Keratinocyte (primary cell): ENCODE results near the gene TJP3. TPM values are rescaled to one million over a fixed set of nuclear protein-coding genes. Genes with fewer than 3 reads are reported as not detected.

Source experiments
- DNase-seq: peaks from one replicate; pipeline ENCODE4 v3.0.0-alpha.2; 2011; ENCODE audit warnings: low read depth, missing footprints, low spot score
- FAIRE-seq: peaks from 2 replicates; lab custom pipeline; 2011; peaks lifted over from hg19 to GRCh38; lab: Jason Lieb, UNC
- H2AFZ ChIP-seq: 2 replicates; pipeline ENCODE4 v1.6.0; 2012; ENCODE audit warnings: low read length, control low read depth, inconsistent platforms; ENCODE audit not compliant: control insufficient read depth
- H3K27ac ChIP-seq: 2 replicates; pipeline ENCODE4 v1.5.1; 2011; ENCODE audit warnings: low read length; ENCODE audit not compliant: control insufficient read depth, insufficient read depth
- H3K27me3 ChIP-seq: 3 replicates; pipeline ENCODE4 v1.6.0; 2011; ENCODE audit warnings: low read length; ENCODE audit not compliant: control insufficient read depth, insufficient read depth; ENCODE audit errors: extremely low read depth
- H3K36me3 ChIP-seq, 2 experiments: 2 replicates in 1 of 2; 3 replicates in 1 of 2; pipeline ENCODE4 v1.5.1; 2011; ENCODE audit warnings: low read length in 2 of 2, mild to moderate bottlenecking in 1 of 2; ENCODE audit not compliant: control insufficient read depth in 2 of 2, insufficient read depth in 2 of 2; ENCODE audit errors: extremely low read depth in 1 of 2
- H3K4me1 ChIP-seq: 3 replicates; pipeline ENCODE4 v1.5.1; 2011; ENCODE audit warnings: low read length; ENCODE audit not compliant: control insufficient read depth, insufficient read depth; ENCODE audit errors: extremely low read depth
- H3K4me2 ChIP-seq: 3 replicates; pipeline ENCODE4 v1.6.0; 2011; ENCODE audit warnings: low read depth, low read length; ENCODE audit not compliant: control insufficient read depth, insufficient read depth; ENCODE audit errors: extremely low read depth
- H3K4me3 ChIP-seq, 3 experiments: fragments of 200-600 bp in 1 of 3; sonication (generic) in 1 of 3; 2 replicates in 2 of 3; 3 replicates in 1 of 3; pipeline ENCODE4 v1.5.1; 2011 to 2016; ENCODE audit warnings: low read length in 3 of 3, mild to moderate bottlenecking in 3 of 3, control low read depth in 2 of 3, inconsistent platforms in 1 of 3, low read depth in 1 of 3, mixed read lengths in 1 of 3, mixed run types in 1 of 3, moderate library complexity in 1 of 3; ENCODE audit not compliant: control insufficient read depth in 2 of 3, insufficient read depth in 2 of 3; ENCODE audit errors: extremely low read depth in 1 of 3
- H3K79me2 ChIP-seq: 2 replicates; pipeline ENCODE4 v1.6.0; 2012; ENCODE audit warnings: low read length; ENCODE audit not compliant: control insufficient read depth, insufficient read depth
- H3K9ac ChIP-seq: 3 replicates; pipeline ENCODE4 v1.6.0; 2011; ENCODE audit warnings: low read length; ENCODE audit not compliant: control insufficient read depth, insufficient read depth; ENCODE audit errors: extremely low read depth
- H3K9me1 ChIP-seq: 3 replicates; pipeline ENCODE4 v1.6.0; 2011; ENCODE audit warnings: low read length; ENCODE audit not compliant: control insufficient read depth, insufficient read depth; ENCODE audit errors: extremely low read depth
- H3K9me3 ChIP-seq: 2 replicates; pipeline ENCODE4 v1.5.1; 2012; ENCODE audit warnings: low read depth, low read length; ENCODE audit not compliant: control insufficient read depth
- H4K20me1 ChIP-seq: 3 replicates; pipeline ENCODE4 v1.6.0; 2011; ENCODE audit warnings: low read length; ENCODE audit not compliant: control insufficient read depth, insufficient read depth; ENCODE audit errors: extremely low read depth
- EZH2 ChIP-seq: IDR thresholded peaks from one replicate; pipeline ENCODE4 v1.6.1; 2012; ENCODE audit warnings: inconsistent platforms, mild to moderate bottlenecking, low read length, moderate library complexity
- dilution Hi-C: fragments of 300-500 bp; cut with MboI; formaldehyde crosslinking; loops from one replicate; pipeline ENCODE4 v1.7.0; 2020; ENCODE audit warnings: low sequenced_read_pairs; ENCODE audit not compliant: extremely low pct_ligation_motif_present
- polyA plus RNA-seq, 5 experiments: library from polyadenylated mRNA; depleted of rRNA in 3 of 5; stranded (reverse) in 3 of 5; stranded (forward) in 1 of 5; unstranded in 1 of 5; fragments of >200 nt; gene quantifications; 1 replicate in 1 of 5; 2 replicates in 3 of 5; 3 replicates in 1 of 5; pipeline versions ENCODE4 v1.2.1 to v1.2.3, GENCODE V29; 2011 to 2012; ENCODE audit warnings: missing spikeins in 2 of 5, low read depth in 1 of 5, low replicate concordance in 1 of 5
- TF ChIP-seq, protein P1 (sequence below), 3 experiments: IDR thresholded peaks in 1 of 3; conservative IDR thresholded peaks in 1 of 3; optimal IDR thresholded peaks in 1 of 3; 2 replicates in 2 of 3; 3 replicates in 1 of 3; pipeline versions ENCODE3 to v1.5.1; 2011; ENCODE audit warnings: low read length in 3 of 3, mild to moderate bottlenecking in 3 of 3, moderate library complexity in 2 of 3, control low read depth in 1 of 3, inconsistent platforms in 1 of 3; ENCODE audit not compliant: insufficient read depth in 2 of 3; ENCODE audit errors: extremely low read depth in 1 of 3

Gene TJP3
- polyA plus RNA-seq, 1 donor (not counting 4 experiments of a cell fraction or from before 2014, with no cell fraction given), result 0.08 TPM

DNA sequence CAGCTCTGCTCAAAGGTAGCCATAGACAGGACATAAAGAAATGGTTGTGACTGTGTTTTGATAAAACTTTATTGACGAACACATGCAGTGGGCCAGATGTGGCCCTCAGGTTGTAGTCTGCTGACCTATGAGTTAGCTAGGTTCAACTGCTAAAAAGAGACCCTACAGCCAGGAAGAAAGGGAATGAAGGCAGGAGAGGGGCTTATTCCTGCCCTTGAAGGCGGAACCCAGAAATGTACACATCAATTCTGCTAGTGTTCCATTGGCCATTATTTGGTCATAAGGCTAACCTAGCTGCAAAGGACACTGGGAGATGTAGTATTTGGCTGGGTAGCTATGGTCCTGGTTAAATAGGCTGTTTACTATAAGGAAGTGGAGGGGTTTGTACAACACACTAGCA lies 35.3 kb downstream of the TJP3 start:
- FAIRE-seq, result no peak

DNA sequence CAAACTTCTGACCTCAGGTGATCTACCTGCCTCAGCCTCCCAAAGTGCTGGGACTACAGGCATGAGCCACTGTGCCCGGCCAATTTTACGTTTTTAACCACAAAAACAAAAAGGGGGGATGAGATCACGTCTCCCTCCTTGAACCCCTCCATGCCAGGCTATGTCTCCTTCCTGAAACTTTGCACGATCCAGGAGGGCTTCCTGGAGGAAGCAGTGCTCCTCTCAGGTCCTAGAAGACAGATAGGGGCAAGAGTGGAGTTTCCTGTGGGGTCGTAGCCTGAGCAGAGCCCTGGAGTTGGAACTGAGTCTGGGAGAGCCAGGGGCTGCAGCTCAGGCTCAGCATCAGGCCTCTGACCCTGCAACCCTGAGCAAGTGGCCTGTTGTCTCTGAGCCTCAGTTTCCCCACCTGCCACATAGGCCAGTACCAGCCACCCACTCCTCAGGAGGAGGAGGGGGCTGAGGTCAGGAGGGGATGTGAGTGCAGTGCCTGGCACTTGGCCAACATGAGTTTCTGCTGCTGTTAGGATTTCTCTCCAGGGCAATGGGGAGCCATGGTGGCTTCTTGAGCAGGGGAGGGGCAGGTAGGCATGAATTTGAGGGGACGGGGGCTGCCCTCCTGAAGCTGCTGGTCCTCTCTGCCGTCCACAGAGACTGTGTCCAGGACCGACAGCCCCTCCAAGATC lies 37.3 kb downstream of the TJP3 start:
- dilution Hi-C loops, result no loop called here
- no peak for FAIRE-seq

More for the DNA sequence above, 35.3 kb downstream of the TJP3 start:
- no peaks in the 10 kb centered on the region for H3K36me3 ChIP-seq
- H3K9me1 ChIP-seq, result peaks cover 2% of the 10 kb centered on the region
- no peaks in the 10 kb centered on the region for H3K9me3 ChIP-seq
- H3K27me3 ChIP-seq, result no peaks in the 10 kb centered on the region
- DNase-seq, result no peak
- no peak overlapping the region for H3K4me2 ChIP-seq
- H4K20me1 ChIP-seq, result no peaks in the 10 kb centered on the region
- no peak overlapping the region for H3K4me3 ChIP-seq
- dilution Hi-C loops, result no loop called here
- TF ChIP-seq, protein P1, sequence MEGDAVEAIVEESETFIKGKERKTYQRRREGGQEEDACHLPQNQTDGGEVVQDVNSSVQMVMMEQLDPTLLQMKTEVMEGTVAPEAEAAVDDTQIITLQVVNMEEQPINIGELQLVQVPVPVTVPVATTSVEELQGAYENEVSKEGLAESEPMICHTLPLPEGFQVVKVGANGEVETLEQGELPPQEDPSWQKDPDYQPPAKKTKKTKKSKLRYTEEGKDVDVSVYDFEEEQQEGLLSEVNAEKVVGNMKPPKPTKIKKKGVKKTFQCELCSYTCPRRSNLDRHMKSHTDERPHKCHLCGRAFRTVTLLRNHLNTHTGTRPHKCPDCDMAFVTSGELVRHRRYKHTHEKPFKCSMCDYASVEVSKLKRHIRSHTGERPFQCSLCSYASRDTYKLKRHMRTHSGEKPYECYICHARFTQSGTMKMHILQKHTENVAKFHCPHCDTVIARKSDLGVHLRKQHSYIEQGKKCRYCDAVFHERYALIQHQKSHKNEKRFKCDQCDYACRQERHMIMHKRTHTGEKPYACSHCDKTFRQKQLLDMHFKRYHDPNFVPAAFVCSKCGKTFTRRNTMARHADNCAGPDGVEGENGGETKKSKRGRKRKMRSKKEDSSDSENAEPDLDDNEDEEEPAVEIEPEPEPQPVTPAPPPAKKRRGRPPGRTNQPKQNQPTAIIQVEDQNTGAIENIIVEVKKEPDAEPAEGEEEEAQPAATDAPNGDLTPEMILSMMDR (optimal IDR thresholded peaks at IDR 0.05 in 1 of 3, IDR thresholded peaks at IDR 0.05 in 1 of 3, conservative IDR thresholded peaks at IDR 0.05 in 1 of 3; ENCODE audit: extremely low read depth in 1 of 3, insufficient read depth in 2 of 3, low read length in 3 of 3), result no peak
- TF ChIP-seq EZH2, result no peak
- no peaks in the 10 kb centered on the region for H3K79me2 ChIP-seq
- H2AFZ ChIP-seq, result no peak overlapping the region
- no peak overlapping the region for H3K27ac ChIP-seq
- no peak overlapping the region for H3K9ac ChIP-seq
- H3K4me1 ChIP-seq, result no peaks in the 10 kb centered on the region

More for the DNA sequence above, 37.3 kb downstream of the TJP3 start:
- no peak overlapping the region for H3K4me2 ChIP-seq
- no peak overlapping the region for H2AFZ ChIP-seq
- peaks cover 2% of the 10 kb centered on the region for H3K9me1 ChIP-seq
- no peaks in the 10 kb centered on the region for H3K4me1 ChIP-seq
- no peaks in the 10 kb centered on the region for H3K79me2 ChIP-seq
- no peaks in the 10 kb centered on the region for H3K27me3 ChIP-seq
- no peaks in the 10 kb centered on the region for H3K9me3 ChIP-seq
- DNase-seq, result no peak
- no peaks in the 10 kb centered on the region for H4K20me1 ChIP-seq
- H3K4me3 ChIP-seq, result no peak overlapping the region
- TF ChIP-seq, protein P1 (optimal IDR thresholded peaks at IDR 0.05 in 1 of 3, IDR thresholded peaks at IDR 0.05 in 1 of 3, conservative IDR thresholded peaks at IDR 0.05 in 1 of 3; ENCODE audit: extremely low read depth in 1 of 3, insufficient read depth in 2 of 3, low read length in 3 of 3), result no peak
- no peak for TF ChIP-seq EZH2
- H3K36me3 ChIP-seq, result peaks cover 2 to 7% of the 10 kb centered on the region in 2 experiments
- no peak overlapping the region for H3K27ac ChIP-seq
- H3K9ac ChIP-seq, result no peak overlapping the region
